GM19468 (cell line): ENCODE results near the gene TAS2R39.
"Not testable (repeated sequence)": the region's sequence is repeated elsewhere in the genome, so short reads cannot be mapped to it uniquely, and the experiment has no call there.

Experiments used
- ATAC-seq: cut with Tn5 transposase; IDR thresholded peaks from one replicate; pipeline ENCODE4 v1.9.1; 2021; ENCODE audit warnings: mild to moderate bottlenecking, moderate library complexity, moderate number of reproducible peaks; ENCODE audit not compliant: unreplicated experiment; ENCODE audit errors: extremely low read depth

TAS2R39 gene

GRCh38 chr7:143183024-143183423 lies at the start of gene TAS2R39:
TSS of gene TAS2R39 (plus strand) at chr7:143183419. CDS start at chr7:143183419, 0 bp downstream.
- ATAC-seq: no peak

GRCh38 chr7:143147070-143147469 lies 36.1 kb upstream of the TAS2R39 start:
- ATAC-seq: no peak

GRCh38 chr7:143148050-143148449 lies 35.2 kb upstream of the TAS2R39 start:
- no peak for ATAC-seq

GRCh38 chr7:143148651-143149050 lies 34.6 kb upstream of the TAS2R39 start:
- ATAC-seq: no peak

- not testable (repeated sequence) for ATAC-seq
Measured at GRCh38 chr7:143150696-143151095, 32.5 kb upstream of the TAS2R39 start.

GRCh38 chr7:143158617-143159016 lies 24.6 kb upstream of the TAS2R39 start:
- not testable (repeated sequence) for ATAC-seq

- ATAC-seq: no peak
Measured at GRCh38 chr7:143171697-143172096, 11.5 kb upstream of the TAS2R39 start.

- ATAC-seq: no peak
Measured at GRCh38 chr7:143172354-143172753, 10.9 kb upstream of the TAS2R39 start.

GRCh38 chr7:143176128-143176527 lies 7.1 kb upstream of the TAS2R39 start:
- no peak for ATAC-seq

- no peak for ATAC-seq
Measured at GRCh38 chr7:143177374-143178119, 5.7 kb upstream of the TAS2R39 start.

GRCh38 chr7:143180771-143181170 lies 2.4 kb upstream of the TAS2R39 start:
- not testable (repeated sequence) for ATAC-seq

GRCh38 chr7:143181349-143181748 lies 1.9 kb upstream of the TAS2R39 start:
- ATAC-seq: no peak

- ATAC-seq: no peak
Measured at GRCh38 chr7:143185551-143185950, 2.3 kb downstream of the TAS2R39 start.

GRCh38 chr7:143188994-143189393 lies 5.8 kb downstream of the TAS2R39 start:
- no peak for ATAC-seq

- no peak for ATAC-seq
Measured at GRCh38 chr7:143193880-143194279, 10.7 kb downstream of the TAS2R39 start.

GRCh38 chr7:143199040-143199439 lies 15.8 kb downstream of the TAS2R39 start:
- ATAC-seq: no peak

GRCh38 chr7:143202161-143202560 lies 18.9 kb downstream of the TAS2R39 start:
- no peak for ATAC-seq

- ATAC-seq: no peak
Measured at GRCh38 chr7:143203386-143203785, 20.2 kb downstream of the TAS2R39 start.

GRCh38 chr7:143205560-143206293 lies 22.5 kb downstream of the TAS2R39 start:
- ATAC-seq: no peak

GRCh38 chr7:143210541-143210940 lies 27.3 kb downstream of the TAS2R39 start:
- ATAC-seq: no peak

GRCh38 chr7:143213478-143213877 lies 30.3 kb downstream of the TAS2R39 start:
- ATAC-seq: not testable (repeated sequence)
